Measurements from ENCODE around the gene BASP1.

DNA sequence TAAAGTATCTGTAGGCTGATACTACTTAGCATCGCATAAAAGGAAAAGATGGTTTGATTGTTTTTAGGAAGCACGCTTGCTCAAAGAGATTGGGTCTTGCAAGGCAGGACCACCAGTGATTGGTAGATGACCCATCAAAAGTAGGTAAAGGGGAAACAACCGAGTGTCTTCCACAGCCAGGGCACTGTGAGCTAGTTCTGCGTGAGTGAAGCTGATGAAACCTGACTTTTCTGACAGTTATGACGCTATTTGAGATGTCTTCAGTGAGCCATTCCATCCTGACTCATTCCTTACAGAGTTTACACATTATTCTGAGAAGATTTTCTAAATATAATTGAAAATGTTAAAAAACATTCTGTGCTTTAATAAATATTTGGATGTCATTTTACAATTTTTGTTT, 49.7 kb downstream of the BASP1 start:
- no peak for TF ChIP-seq FOXP2 (optimal IDR thresholded peaks at IDR 0.05; ENCODE audit: control extremely low read depth, extremely low read length, insufficient read depth)
- TF ChIP-seq POLR2AphosphoS5 (IDR thresholded peaks at IDR 0.05; ENCODE audit: borderline replicate concordance, low read depth, low read length): no peak
- no peak for TF ChIP-seq EZH2 (IDR thresholded peaks at IDR 0.05)
